Middle frontal gyrus (tissue), 1 donor: ENCODE data around the gene ANAPC1.
"Not testable (repeated sequence)": the region's sequence is repeated elsewhere in the genome, so short reads cannot be mapped to it uniquely, and the experiment has no call there.

Experiments used
- DNase-seq: peaks from one replicate; pipeline ENCODE4 v3.0.0-alpha.2; 2015; ENCODE audit warnings: low spot score; ENCODE audit errors: extremely low spot score

The ANAPC1 gene

DNA sequence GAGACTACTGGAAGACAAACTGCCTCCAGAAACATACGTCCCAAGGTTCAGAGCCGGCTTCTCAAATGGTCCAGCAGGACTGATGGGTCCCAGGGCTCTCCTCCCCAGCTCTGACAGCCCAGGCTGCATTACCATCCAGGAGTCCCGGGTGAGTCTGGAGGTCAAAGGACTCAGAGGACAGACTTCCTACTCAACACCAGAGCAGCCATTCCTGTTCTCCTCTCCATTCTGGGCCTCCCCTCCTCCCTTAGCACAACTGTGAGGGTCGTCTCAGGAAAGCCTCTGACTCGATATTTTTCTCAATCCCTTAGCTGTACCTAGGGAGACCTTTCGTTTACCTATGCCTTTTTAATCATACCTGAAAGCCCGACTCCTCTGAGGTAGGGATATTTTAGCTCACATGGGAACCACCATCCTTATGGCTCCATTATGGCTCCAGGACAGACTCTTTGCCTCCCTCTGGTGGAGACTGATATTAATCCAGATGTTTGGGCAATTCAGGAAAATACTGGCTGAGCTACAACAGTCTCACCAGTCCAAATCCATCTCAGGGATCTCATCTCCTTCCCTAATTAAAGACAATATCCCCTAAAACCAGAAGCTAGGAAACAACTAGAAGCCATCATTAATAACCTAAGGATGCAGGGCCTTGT is 70.9 kb downstream of the ANAPC1 start:
- not testable (repeated sequence) for DNase-seq

DNA sequence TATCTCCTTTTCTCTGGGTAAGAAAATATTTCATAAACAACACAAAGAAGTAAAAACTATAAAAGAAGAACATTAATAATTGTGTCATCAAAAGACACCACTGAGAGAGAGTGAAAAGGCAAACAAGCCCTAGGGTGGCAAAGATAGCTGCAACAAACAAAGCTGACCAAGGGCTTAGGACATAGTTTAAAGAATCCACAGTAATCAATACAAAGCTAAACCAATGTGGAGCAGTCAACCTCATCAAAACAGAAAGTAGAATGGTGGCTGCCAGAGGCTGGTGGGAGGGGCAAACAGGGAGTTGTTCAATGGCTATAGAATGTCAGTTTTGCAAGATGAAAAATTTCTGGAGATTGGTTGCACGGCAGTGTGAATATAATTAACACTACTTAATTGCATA is 93.4 kb downstream of the ANAPC1 start:
- DNase-seq: not testable (repeated sequence)

DNA sequence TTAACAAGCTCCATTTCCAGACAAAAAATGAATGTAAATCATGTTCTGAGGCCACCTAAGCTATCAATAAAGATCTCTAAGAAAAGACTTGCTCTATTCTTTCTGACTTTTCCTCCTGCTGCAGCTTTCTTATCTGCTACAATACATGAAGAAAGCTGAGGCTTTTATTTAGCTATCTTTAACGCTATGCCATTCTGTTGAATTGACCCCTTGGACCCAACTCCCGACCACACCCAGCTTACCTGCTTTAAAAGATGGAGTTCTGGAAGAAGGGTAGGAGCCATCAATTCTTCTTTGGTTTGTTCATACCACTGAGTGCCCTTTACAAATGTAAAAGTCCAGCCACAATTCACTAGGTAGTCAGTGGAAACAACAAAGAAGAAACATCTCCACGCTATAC is 99.9 kb downstream of the ANAPC1 start:
- not testable (repeated sequence) for DNase-seq

DNA sequence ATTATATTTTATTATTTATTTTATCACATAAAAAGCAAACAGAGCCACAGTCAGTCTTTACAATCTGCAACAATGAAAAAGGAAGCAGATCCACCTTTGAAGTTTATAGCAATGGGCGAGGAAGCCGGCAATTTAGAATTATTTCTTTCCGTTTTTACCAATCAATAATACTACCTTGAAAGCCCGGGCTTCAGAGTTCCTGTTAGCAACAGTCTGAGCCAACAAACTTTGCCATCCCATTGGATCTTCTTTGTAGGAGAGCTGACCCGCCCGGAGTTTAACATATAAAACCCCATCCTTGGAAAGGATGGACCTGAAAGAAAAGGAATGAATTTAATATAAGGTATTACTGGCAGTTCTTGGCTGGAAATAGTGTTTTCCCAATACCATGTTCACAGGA is 101.8 kb downstream of the ANAPC1 start:
- not testable (repeated sequence) for DNase-seq

DNA sequence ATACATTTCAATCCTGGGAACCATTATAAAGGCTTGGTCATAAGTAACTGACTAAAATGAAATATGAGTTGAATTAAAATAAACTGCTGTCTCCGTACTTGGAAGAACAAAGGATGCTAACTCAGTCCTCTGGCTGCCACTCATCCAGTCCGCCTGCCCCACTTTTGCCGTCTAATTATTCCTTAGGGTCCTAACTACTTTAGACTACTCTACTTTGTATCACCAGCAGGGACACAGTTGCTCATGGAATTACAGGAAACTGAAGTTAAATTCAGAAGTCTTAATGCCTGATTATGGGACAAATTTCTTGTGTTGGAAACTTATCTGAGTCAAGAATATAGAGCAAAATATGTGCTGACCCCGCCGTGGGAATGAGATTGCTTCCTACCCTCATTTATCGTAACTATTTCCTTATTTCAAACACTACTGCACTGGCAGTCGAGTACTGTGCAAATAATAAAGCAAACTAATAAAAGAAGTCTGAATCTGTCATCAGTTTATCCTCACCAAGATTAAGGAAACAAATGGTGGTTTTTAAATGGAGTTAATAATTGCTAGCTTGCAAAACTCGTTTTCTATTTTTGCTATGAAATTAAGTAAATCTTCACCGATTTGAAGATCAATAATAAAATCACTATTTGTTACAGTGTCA is 102.4 kb downstream of the ANAPC1 start:
- not testable (repeated sequence) for DNase-seq

DNA sequence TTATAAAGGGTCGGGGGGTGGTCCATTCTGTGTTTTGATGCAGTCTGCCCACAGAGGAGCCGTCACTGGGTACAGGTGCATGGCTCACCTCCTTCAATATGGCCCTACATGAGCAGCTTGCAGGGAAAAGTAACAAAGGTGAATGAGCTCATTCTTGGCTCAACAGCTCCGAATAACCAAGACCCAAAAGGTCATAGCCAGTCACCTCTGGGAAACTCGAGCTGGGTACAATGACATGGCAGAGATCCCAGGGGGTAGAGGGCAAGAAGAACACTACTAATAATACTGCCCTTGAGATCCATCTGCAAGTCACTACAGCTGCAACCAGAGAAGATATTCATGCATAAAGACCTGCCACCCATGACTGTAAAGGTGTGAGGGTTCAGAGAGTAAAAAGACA is 106.8 kb downstream of the ANAPC1 start:
- not testable (repeated sequence) for DNase-seq

DNA sequence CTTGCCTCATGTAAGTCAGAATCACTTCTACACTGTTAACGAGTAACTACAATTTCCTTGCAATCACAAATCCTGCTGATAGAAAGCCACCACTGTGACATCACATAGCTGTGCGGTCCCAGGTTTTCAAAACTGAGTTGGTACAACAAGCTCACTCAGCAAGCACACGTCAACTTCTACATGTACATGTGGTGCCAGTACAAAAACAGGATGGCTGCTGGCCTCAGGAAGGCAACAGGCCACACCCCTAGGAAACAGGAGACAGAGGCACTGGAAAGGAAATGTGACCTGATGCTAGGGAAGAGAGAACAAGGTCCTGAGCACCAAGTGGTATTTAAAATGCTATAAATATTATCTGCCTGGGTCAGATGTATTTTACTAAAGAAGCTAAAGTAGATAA is 107.7 kb downstream of the ANAPC1 start:
- DNase-seq: not testable (repeated sequence)

DNA sequence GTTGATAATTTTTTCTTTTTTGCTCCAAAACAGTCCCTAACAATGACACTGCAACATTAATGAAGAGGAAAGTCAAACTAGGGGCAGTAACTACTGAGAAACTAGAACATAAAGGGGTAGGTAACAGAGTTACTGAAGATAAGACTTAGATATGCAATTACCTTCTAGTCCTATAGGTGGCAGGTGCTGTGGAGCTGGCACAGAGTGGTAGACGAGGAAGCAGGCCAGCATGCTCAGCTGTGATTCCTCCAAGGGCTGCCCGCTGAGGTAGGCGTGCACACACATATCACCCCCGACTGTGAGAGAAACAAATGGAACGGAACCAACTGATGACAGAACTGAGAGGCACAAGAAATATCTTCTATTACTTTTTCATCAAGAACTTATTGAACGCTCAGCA is 111.8 kb downstream of the ANAPC1 start:
- DNase-seq: not testable (repeated sequence)

DNA sequence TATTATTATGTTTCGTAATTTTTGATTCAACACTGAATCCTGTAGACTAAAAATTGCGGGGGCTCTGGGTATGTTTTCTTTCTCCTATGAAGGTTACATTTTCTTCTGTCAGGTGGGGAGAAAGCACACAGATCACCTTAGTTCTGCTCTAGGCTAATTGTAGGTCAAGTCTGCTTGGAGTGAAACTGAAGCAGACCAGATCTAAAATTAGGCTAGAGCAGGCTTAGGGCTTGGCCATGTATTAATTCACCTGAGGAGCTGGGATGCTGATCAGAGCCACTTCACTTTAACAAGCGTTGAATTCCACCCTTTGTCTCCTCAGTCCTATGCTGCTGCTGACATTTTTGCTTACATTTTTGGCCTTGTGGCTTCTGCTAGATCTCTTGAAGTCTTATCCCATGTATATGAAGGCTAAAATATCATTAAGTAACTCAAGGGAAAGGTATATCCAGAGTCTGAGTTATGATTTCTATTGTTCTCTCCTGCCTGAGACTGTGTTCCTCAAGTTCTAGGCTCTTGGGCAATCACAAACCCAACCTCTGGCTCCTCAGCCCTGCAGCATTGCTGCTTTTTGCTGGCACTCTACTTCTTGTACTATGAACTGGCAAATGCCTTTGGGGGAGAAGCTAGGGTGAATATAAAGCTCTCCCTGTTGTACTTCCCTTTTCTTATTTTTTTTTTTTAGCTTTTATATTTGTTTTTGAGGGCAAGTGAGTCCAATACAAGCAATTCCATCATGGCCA is 112.9 kb downstream of the ANAPC1 start:
- DNase-seq: not testable (repeated sequence)

DNA sequence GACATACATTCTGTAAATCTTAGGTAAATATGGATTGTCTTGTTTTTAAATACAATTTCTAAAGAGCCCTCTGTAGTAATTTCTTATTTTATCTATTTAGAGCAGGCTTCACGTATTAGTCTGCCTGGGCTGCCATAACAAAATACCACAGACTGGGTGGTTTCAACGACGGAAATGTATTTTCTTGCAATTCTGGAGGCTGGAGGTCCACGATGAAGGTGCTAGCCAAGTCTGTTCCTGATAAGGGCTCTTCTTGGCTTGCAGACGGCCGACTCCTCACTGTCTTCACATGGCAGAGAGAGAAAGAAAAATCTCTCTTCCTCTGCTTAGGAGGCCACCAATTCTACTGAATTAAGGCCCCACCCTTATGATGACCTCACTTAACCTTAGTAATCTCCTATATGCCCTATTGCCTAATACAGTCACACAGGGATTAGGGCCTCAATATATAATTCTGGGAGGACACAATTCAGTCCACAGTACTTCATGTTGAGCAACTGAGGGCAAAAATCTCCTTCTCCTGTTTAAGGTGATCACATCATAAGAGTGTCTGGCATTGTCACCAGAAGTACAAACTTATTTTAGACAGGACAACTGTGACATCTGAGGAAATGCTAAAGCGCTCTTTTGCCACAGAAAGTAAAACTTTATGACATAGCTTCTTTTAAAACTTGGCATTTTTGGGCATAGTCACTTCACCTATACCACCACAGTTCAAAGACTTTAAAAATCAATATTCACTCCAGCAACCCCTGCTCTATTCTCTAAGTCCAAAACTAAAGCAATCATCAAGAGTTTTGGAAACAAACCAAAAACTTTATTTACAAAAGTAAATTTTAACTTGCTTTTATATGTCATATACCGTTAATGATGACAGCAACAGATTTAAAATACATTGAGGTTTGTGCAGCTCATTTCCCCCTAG is 115.5 kb downstream of the ANAPC1 start:
- DNase-seq: not testable (repeated sequence)

DNA sequence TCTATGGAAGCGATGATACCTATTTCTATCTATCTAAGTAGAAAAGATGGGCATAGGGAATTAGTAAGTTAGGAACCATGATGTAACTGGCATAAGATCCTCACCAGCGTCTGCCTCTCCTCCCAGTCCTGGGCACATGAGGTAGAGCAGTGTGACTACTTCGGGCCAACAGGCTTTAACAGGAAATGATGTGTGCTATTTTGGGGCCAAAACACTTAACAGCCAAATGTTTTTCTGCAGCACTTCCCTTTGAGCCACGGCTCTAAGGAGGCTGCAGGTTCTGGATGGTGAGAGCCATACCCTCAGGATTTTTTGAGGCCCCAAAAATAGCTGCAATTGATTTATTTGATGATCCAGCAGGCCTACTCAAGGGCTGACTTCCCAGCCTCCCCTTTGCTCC is 116.9 kb downstream of the ANAPC1 start:
- not testable (repeated sequence) for DNase-seq

DNA sequence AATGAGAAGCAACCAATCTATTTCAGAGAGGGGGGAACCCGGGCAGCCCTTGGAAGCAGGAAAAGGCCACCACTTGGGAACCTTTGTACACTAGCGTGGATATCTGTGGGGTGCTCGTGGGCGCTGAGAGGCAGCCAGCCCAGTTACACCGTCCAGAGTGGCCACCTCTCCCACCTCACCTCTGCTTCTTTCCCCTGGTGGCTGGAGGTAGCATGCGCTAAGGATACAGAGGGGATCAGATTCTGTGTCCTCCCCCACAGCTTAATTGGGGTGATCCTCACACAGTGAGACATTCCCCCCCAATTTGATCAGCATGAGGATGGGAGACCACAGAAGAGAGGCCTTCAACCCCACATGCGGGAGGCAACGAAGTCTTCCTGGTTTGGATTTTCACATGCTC is 117.7 kb downstream of the ANAPC1 start:
- DNase-seq: not testable (repeated sequence)

DNA sequence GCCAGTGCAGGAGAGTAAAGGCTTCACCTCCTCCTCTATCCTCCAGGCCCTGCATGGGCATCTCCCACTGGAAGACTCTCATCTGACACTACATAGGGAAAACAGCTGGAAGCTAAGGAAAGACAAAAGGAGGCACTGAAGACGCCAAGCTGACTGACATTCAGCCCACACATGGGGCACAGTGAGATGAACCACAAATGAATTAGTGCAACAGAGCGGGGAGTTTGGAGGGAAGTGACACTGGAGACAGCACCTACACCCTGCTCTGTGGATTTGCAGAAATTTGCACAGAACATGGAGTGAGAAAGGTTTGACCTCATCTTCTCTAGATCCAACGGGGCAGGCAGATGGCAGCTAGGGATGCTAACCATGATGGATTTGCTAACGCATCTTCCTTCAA is 119.8 kb downstream of the ANAPC1 start:
- DNase-seq: not testable (repeated sequence)

DNA sequence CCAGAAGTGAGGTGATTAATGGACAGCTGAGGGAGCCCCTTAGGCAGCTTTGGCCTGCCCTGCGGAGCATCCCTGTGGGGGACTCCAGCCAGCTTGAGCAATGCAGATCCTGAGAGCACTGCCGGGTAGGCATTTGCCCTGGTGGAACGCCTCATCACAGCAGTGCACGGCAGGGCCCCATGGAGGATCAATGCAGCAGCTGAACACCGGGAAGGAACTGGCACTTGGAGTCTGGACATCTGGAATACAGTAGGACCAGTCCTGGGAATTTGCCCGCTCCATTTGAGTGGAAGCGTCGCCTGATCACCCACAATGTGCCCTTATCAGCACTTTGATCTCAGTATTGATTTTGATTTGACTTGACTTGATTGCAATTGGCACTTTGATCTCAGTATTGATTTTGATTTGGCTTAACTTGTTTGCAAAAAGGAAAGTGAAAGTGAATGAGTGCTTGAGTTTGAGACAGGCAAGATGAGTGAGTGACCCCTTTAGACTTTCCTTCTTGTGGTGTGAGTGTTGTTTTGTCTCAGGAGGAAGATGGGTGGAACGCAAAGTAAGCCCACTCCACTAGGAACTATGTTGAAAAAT is 123.2 kb downstream of the ANAPC1 start:
- not testable (repeated sequence) for DNase-seq

DNA sequence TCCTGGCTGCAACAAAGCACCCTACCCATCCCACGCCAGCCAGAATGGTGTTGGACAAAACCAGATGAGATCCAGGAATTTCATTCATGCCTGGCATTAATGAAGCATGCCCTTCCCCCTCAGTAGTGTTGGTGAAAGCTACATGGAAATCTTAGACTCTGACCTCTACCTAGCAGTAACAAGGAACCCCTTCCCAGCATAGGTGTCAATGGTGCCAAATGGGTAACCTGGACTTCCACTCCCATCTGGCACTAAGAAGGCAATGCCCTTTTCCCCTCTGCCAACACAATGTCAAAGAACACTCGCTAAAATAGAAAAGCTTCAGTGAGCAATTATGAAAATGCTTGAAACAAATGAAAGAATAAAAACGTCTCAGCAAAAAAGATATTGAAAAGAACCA is 131.5 kb downstream of the ANAPC1 start:
- DNase-seq: not testable (repeated sequence)

DNA sequence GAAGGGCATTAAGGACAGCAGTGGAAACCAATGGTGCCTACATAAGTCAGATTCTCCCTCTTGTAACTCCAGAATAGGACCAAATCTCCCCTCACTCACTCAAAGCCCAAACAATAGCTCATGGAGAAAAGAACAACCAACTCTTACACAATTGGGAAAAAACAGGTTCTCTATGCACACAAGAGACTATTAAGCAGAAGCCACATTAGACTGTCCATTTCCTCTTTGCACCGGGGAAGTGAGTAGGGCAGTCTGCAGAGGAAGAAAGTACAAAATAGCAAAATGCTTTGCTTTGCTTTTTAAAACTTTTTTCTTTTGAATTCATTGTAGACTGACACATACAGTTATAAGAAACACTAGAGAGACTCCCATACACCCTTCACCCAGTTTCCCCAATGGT is 133.4 kb downstream of the ANAPC1 start:
- not testable (repeated sequence) for DNase-seq

DNA sequence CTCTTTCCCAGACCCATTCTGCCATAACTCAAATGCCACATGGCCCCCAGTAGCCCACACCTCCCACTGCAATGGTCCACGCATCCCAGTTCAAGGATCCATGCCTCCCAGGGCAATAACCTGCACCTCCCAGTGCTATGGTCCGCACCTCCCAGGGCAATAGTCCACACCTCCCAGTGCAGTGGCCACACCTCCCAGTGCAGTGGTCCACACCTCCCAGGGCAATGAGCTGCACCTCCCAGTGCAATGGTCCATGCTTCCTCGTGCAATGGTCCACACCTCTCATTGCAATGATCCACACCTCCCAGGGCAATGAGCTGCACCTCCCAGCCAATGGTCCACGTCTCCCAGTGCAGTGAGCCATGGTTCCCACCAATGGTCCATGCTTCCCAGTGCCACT is 135.6 kb downstream of the ANAPC1 start:
- not testable (repeated sequence) for DNase-seq

DNA sequence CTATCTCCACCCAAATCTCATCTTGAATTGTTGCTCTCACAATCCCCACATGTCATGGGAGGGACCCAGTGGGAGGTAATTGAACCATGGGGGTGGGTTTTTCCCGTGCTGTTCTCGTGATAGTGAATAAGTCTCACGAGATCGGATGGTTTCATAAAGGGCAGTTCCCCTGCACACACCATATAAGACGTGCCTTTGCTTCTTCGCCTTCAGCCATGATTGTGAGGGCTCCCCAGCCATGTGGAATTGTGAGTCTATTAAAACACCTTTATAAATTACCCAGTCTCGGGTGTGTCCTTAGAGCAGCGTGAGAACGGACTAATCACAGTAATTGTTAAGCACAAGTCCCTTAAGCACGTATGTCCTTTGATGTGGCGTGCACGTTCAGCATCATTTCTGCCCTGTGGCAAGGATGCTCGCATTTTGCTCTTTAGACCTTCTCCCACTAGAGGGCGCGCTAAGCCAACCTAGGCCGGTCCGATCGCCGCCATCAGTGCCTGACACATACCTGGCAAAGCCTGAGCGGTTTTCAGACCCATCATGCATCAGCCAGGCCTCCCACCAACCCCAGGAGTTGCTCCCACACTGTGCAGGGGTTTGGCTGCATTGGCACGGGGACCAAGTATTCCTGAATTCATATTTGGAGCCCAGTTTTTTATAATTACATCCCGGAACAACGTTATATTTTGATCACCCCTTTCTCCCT is 136.4 kb downstream of the ANAPC1 start:
- not testable (repeated sequence) for DNase-seq

DNA sequence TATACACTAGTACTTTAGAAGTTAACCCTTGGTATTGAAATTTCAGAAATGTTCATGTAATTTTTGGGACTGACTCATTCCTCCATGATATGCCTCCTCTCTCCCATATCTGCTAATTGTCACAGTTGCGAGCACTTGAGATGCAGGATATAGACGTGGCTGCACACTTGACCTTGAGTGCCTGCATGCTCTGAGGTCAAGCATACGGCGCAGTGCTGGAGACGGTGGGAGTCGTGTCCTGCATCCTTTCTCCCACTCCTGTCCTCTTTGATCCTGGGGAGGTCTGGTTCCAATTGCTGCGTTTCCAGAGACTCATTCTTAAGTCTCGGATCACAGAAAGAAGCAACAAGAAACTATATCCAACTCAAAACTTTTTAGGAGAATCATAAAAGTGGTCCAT is 139.2 kb downstream of the ANAPC1 start:
- DNase-seq: not testable (repeated sequence)

DNA sequence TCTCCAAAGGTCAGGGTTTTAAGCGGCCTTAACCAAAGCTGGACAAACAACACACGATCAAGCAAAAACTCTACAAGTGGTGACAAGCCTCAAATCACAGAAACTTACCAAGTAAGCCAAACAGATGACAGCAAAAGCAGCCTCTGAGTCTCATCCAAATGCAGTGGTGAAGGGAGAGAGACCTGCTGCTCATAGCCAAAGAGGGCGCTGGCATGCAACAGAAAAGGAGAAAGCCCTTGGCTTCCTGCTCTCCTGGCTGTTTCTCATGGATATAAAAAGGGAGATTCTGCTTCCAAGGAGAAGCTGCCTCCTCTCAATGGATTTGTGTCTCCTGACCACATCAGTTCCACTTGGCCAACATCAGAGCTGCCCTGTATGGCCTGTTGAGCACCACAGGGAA is 142.5 kb downstream of the ANAPC1 start:
- not testable (repeated sequence) for DNase-seq
